Measurements from ENCODE around the gene HES3.

HES3 gene

GRCh38 chr1:6245869-6246496, 2.0 kb downstream of the HES3 start:
- DNase-seq (ENCODE audit: low spot score) = no peak

DNA sequence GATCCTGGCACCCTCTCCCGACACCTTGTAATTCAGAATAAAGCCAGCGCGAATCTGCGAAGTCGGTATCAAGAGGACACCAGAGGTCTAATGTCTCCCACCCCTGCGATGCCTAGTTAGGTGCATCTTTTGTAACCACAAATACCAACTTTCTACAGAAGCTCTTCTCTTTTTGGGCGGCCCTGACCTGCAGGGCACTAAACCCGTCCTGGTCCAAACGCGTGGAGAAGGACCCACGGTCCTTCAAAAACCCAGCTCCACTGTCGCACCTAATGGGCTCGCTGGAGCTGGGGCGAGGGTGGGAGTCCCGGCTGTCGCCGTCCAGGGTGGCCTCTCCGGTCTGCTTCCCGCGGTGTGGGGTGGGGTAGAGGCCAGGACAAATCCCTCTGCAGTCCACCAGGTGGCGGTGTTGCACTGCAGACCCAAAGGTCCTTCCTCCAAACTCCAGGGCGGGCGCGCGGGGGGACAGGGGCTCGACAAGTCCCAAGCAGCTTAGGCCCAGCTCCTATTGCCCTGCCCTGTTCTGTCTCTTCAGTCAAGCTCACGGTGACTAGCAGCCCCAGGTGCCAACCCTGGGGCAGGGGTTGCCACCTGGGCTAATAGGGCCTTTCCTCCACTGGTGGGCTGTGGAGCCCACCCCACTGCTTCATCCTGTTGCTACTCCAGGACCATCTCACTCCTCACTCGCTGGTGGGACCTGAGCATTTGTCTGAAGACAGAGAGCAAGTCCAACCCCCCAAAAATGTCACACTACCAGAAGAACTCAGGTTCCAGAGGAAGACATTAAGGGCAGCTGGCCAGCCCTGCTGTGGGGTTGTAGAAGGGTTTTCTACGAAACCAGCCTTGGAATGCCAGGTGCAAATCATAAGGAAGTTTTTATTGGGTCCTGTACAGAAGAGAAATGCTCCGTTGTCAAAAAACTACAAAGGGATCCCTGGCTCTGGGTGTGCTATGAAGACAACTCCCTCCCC, 2.8 kb downstream of the HES3 start:
- peak; percentile 75 for DNase-seq (ENCODE audit: low spot score)

DNA sequence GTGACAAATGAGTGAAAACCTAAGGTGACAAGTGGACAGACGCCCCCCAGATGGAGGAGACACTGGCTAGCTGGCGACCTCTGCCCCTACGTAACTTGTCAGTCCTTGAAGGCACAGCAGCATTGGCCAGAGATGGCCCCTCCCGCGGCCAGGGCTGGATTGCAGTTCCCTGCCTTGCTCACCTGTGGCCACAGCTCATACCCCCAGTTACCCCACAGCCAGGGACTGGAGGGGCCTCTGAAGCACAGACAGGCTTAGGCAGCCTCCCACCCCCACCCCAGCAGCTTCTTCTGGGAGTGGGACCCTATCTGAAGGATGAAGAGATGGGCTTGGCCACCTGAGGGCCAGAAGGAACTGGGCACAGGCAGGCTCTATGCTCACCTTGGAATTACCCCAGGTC, 3.7 kb downstream of the HES3 start:
- no peak for DNase-seq (ENCODE audit: low spot score)

- no peak for DNase-seq (ENCODE audit: low spot score)
These were observed 4.3 kb downstream of the HES3 start for GRCh38 chr1:6248161-6248776.

DNA sequence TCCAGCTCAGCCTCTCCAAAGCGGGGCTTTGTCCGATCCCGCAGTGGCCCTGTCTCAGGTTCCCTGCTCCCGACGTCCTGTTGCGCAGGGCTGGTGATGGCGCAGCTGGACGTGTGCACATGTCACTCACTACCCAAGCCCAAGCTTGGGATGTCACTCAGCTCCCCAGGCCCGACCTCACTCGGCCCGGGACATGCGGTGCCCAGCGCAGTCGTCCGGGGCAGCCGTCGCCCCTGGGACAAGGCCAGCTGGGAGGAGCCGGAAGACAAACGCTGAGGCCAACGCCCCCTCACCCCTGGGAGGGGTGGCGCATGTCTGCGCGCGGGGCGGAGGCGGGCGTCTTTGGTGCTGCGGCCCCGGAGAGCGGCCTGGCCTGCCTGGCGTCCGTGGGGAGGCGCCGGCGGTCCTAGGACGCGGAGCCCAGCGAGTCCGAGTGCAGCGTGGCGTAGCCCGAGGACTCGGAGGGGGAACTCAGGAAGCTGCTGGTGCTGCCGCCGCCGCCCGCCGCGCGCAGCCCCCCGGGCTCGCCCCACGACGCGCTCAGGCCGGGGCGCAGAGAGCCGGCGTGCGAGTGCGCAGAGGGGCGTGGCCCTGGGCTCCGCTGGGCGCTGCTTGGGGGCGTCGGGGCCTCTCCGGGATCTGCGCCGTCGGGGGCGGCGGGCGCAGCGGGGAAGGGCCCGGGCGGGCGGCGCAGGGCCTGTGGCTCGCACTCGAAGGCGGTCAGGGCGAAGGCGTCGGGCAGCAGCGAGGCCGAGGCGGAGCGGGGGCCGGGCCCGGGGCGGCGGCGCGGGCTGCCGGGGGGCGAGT, 5.2 kb downstream of the HES3 start:
- no peak for DNase-seq (ENCODE audit: low spot score)

- DNase-seq (ENCODE audit: low spot score) = peak; percentile 42
These were observed 6.0 kb downstream of the HES3 start for GRCh38 chr1:6249739-6250689.

DNA sequence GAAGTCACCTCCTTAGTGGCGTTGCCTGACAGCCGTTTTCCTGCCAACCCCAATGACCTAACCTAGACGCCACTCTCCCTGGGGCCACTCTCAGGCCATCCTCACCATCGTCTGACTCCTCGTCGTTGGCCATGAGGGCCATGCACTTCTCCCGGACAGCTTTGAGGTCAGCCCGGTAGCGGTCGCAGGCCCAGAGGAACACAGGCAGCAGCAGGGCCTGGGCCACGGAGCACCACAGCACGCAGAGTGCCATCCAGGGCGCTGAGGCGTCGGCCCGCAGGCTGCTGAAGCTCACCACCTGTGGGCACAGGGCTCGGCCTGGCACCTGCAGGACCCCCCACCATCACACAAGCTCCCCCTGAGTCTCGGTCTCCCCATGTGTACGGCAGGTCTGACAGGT, 7.3 kb downstream of the HES3 start:
- no peak for DNase-seq (ENCODE audit: low spot score)

GRCh38 chr1:6251681-6252373, 7.8 kb downstream of the HES3 start:
- no peak for DNase-seq (ENCODE audit: low spot score)

DNA sequence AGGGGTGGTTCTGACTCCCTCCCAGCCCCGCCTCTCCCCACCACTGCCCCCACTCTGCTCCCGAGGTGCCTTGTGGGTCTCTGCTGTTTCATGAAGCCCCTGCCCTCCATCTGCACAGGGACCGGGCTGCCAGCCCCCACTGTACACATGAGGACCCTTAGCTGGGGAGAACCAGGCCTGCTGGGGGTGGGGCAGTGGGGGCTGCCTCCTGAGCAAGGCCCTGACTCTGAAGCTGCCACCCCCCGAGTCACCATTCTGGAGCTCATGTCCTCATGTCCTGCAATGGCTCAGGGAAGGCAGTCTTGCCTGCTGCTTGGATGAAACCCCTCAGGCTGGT, 8.4 kb downstream of the HES3 start:
- no peak for DNase-seq (ENCODE audit: low spot score)

- DNase-seq (ENCODE audit: low spot score) = no peak
These were observed 9.4 kb downstream of the HES3 start for GRCh38 chr1:6253380-6253779.

DNA sequence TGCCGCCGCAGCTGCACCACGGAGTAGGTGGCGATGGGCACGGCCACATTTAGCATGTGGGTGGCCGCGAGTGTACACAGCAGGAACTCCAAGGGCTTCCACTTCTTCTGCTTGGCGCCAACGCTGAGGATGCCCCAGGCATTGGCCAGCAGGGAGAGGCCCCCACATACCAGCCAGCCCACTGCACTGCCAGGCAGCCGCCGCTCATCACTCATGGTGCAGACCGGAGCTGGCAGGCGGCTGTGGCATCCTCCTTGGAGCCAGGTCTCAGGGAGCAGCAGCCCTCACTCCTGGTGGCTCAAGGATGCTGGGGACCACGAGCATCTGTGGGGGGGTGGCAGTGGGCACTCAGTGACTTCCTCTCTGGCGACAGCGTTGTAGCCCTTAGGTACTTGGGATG, 10.7 kb downstream of the HES3 start:
- DNase-seq (ENCODE audit: low spot score) = no peak

DNA sequence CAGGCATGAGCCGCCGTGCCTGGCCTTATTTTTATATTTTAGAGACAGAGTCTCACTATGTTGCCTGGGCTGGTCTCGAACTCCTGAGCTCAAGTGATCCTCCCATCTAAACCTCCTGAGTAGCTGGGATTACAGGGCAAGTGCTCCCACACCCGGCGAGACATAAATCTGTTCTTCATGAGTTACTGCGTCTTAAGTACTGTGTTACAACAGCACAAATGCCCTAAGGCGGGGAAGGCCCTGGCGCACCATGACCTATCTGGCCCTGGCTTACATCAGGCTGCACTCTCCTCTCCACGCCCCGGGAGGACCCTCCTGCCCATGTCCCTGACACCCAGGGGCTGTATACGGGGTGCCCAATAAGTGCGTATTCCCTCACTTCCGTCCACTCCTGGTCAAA, 12.7 kb downstream of the HES3 start:
- DNase-seq (ENCODE audit: low spot score) = no peak

DNA sequence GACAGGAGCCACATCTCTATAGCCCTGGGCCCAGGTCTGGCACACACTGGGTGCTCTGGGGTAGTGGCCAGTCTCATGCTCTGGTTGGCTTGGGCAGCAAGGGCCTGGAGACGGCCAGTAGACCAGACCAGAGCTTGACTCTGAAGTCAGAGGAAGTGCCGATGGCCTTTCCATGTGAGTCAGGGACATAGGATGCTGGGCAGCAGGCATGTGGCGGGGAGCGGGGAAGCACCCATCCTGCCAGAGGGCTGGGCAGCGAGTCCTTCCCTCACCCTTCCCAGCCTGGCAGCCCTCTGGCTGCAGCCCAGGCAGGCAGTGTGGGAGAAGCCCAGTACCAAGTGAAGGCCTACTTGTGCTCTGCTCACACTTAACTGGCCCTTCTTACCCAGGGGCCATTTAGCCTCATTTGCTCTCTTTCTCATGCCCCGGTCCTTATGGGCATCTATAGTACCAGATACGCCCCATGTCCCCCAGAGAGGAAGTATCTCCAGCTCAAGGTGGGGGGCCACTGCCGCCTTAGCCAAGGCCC, 13.6 kb downstream of the HES3 start:
- DNase-seq (ENCODE audit: low spot score) = no peak

GRCh38 chr1:6258675-6259074, 14.7 kb downstream of the HES3 start:
- no peak for DNase-seq (ENCODE audit: low spot score)

DNA sequence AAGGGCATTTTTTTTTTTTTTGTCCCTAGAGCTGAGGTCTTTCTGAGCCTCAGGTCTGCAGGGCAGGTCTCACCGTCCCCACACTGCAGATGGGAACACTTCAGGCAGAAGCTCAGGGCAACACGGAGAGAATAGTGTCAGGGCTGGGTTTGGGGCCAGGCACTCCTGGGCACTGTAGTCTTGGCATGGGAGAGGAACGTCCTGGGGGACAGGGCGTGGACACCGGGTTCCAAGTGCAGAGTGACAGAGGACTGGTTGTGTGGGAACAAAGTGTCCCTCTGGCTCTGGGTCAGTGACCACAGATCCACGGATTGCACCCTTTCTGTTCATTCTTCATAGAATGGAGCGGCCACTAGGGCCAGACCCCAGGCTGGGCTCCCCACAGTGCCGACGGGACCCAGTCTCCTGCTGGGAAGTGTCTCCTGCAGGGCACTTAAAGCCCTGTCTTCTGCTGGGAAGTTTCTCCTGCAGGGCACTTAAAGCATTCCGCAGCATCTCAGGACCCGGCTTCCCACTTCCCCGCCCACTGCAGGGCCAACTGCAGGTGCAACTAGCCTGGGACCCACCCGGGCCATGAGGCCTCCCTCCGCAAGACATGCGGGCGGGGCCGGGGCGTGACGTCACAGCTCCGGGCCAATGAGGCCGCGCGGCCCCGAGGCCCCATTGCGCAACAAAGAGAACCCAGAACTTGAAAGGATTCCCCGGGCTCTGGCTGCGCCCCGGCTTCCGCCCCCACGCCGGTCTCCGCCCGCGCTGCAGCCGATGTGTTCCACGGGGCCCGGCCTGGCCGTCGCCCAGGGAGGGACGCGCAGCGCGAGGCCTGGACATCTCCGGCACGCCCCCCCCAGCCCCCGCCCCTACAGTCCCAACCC, 15.7 kb downstream of the HES3 start:
- peak; percentile 86 for DNase-seq (ENCODE audit: low spot score)

DNA sequence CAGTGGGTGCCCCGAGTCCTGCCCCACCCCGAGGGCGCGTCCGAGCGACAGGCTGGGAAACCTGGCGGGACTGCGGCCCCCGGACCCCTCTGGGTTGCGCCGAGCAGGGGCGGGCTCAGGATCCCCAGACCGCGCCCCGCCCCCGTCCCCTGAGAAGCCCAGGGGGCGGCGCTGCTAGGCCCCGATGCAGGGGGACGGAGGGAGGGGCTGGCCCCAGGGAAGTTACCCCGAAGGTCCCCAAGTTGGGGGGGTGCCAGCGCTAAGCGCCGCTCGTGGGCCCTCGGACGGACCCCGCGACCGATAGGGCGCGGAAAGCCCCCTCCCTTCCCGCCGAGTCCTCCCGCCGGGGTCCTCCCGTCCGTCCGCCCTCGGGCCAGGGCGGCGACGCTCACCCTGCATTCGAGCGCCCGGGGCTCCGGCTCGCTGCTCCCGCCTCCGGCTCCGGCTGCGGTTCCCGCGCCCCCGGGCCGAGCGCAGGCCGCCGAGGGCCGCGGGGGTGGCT, 16.5 kb downstream of the HES3 start:
- peak; percentile 38 for DNase-seq (ENCODE audit: low spot score)

- peak; percentile 49 for DNase-seq (ENCODE audit: low spot score)
These were observed 17.1 kb downstream of the HES3 start, which contains the start of gene GPR153 for GRCh38 chr1:6260961-6261614. TSS of gene GPR153 (minus strand) at chr1:6261098. CDS start at chr1:6254905, 6,193 bp downstream.

- DNase-seq (ENCODE audit: low spot score) = no peak
These were observed 17.6 kb downstream of the HES3 start for GRCh38 chr1:6261615-6261995.
